ENCODE measurements around the gene CLEC4F.

DNA sequence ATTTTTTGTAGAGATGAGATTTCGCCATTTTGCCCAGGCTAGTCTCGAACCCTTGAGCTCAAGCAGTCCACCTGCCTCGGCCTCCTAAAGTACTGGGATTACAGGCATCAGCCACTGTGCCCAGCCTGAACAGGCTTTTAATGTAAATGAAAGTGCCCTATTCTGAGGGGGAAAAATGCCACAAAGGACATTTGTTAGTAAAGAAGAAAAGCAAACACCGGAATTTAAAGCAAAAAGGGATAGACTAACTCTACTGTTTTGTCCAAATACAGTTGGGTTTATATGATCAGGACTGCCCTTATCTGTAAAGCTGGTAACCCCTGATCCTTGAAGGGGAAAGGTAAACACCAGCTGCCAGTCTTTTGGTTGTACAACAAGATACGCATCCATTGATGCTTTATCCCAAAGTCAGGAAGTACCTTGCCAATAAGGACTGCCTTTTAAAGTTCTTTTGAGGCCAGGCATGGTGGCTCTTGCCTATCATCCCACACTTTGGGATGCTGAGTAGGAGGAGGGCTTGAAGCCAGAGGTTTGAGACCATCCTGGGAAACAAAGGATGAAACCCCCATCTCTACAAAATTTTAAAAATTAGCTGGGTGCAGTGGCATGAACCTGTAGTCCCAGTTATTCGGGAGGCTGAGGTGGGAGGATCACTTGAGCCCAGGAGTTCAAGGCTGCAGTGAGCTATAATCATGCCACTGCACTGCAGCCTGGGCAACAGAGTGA lies 13.1 kb downstream of the CLEC4F start:
- TF ChIP-seq, protein P1, sequence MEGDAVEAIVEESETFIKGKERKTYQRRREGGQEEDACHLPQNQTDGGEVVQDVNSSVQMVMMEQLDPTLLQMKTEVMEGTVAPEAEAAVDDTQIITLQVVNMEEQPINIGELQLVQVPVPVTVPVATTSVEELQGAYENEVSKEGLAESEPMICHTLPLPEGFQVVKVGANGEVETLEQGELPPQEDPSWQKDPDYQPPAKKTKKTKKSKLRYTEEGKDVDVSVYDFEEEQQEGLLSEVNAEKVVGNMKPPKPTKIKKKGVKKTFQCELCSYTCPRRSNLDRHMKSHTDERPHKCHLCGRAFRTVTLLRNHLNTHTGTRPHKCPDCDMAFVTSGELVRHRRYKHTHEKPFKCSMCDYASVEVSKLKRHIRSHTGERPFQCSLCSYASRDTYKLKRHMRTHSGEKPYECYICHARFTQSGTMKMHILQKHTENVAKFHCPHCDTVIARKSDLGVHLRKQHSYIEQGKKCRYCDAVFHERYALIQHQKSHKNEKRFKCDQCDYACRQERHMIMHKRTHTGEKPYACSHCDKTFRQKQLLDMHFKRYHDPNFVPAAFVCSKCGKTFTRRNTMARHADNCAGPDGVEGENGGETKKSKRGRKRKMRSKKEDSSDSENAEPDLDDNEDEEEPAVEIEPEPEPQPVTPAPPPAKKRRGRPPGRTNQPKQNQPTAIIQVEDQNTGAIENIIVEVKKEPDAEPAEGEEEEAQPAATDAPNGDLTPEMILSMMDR (conservative IDR thresholded peaks at IDR 0.05; ENCODE audit: low read depth in 2 of 2), result no peak
- TF ChIP-seq EZH2phosphoT487 (IDR thresholded peaks at IDR 0.05; ENCODE audit: unreplicated experiment), result no peak
- TF ChIP-seq, protein P2, sequence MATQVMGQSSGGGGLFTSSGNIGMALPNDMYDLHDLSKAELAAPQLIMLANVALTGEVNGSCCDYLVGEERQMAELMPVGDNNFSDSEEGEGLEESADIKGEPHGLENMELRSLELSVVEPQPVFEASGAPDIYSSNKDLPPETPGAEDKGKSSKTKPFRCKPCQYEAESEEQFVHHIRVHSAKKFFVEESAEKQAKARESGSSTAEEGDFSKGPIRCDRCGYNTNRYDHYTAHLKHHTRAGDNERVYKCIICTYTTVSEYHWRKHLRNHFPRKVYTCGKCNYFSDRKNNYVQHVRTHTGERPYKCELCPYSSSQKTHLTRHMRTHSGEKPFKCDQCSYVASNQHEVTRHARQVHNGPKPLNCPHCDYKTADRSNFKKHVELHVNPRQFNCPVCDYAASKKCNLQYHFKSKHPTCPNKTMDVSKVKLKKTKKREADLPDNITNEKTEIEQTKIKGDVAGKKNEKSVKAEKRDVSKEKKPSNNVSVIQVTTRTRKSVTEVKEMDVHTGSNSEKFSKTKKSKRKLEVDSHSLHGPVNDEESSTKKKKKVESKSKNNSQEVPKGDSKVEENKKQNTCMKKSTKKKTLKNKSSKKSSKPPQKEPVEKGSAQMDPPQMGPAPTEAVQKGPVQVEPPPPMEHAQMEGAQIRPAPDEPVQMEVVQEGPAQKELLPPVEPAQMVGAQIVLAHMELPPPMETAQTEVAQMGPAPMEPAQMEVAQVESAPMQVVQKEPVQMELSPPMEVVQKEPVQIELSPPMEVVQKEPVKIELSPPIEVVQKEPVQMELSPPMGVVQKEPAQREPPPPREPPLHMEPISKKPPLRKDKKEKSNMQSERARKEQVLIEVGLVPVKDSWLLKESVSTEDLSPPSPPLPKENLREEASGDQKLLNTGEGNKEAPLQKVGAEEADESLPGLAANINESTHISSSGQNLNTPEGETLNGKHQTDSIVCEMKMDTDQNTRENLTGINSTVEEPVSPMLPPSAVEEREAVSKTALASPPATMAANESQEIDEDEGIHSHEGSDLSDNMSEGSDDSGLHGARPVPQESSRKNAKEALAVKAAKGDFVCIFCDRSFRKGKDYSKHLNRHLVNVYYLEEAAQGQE (IDR thresholded peaks at IDR 0.05; ENCODE audit: unreplicated experiment), result no peak
- TF ChIP-seq, protein P3, sequence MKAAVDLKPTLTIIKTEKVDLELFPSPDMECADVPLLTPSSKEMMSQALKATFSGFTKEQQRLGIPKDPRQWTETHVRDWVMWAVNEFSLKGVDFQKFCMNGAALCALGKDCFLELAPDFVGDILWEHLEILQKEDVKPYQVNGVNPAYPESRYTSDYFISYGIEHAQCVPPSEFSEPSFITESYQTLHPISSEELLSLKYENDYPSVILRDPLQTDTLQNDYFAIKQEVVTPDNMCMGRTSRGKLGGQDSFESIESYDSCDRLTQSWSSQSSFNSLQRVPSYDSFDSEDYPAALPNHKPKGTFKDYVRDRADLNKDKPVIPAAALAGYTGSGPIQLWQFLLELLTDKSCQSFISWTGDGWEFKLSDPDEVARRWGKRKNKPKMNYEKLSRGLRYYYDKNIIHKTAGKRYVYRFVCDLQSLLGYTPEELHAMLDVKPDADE (IDR thresholded peaks at IDR 0.05), result no peak
